H1 (cell line): Measurements from ENCODE around the gene ZBTB7B. TPM values are rescaled to one million over a fixed set of nuclear protein-coding genes. Genes with fewer than 3 reads are reported as not detected.

Source experiments
- CTCF ChIA-PET: fragments of 300-600 bp; sonication (Branson Sonifier 250); formaldehyde crosslinking; loops from one replicate; lab custom pipeline; 2021; ENCODE audit not compliant: partially characterized antibody; lab: Charles Lee
- POLR2A ChIA-PET: fragments of 300-600 bp; sonication (Branson Sonifier 250); formaldehyde crosslinking; loops from one replicate; lab custom pipeline; 2021; ENCODE audit warnings: inconsistent platforms; ENCODE audit not compliant: partially characterized antibody; lab: Charles Lee
- DNase-seq, 2 experiments: peaks; one replicate each; pipeline versions ENCODE4 v3.0.0 to v3.0.0-alpha.2; 2010 to 2022; ENCODE audit warnings: low spot score in 2 of 2, low read depth in 1 of 2, mixed read lengths in 1 of 2
- FAIRE-seq: peaks from 2 replicates; lab custom pipeline; 2011; peaks lifted over from hg19 to GRCh38; lab: Jason Lieb, UNC
- H2AFZ ChIP-seq: 2 replicates; pipeline ENCODE4 v1.8.1; 2012; ENCODE audit warnings: low read length, inconsistent platforms
- H2AK5ac ChIP-seq: 2 replicates; pipeline ENCODE4 v1.6.1; 2013; ENCODE audit warnings: low read depth, low read length
- H2BK120ac ChIP-seq: replicated peaks from 2 replicates; pipeline ENCODE3; 2013; ENCODE audit warnings: low read depth, low read length, inconsistent platforms
- H2BK12ac ChIP-seq: 2 replicates; pipeline ENCODE4 v1.6.1; 2013; ENCODE audit warnings: low read depth, low read length
- H2BK15ac ChIP-seq: 2 replicates; pipeline ENCODE4 v1.6.1; 2013; ENCODE audit warnings: low read length
- H2BK20ac ChIP-seq: 2 replicates; pipeline ENCODE4 v1.6.1; 2013; ENCODE audit warnings: low read length
- H2BK5ac ChIP-seq: 2 replicates; pipeline ENCODE4 v1.6.1; 2013; ENCODE audit warnings: low read depth, low read length
- H3K14ac ChIP-seq: 2 replicates; pipeline ENCODE4 v1.6.1; 2013; ENCODE audit warnings: inconsistent platforms; ENCODE audit not compliant: insufficient read length
- H3K18ac ChIP-seq: 2 replicates; pipeline ENCODE4 v1.6.1; 2013; ENCODE audit warnings: low read length; ENCODE audit errors: extremely low read depth
- H3K23ac ChIP-seq: 2 replicates; pipeline ENCODE4 v1.6.1; 2013; ENCODE audit warnings: inconsistent platforms; ENCODE audit not compliant: insufficient read length
- H3K23me2 ChIP-seq: 2 replicates; pipeline ENCODE4 v1.6.1; 2013; ENCODE audit warnings: low read depth, low read length
- H3K27ac ChIP-seq: 2 replicates; pipeline ENCODE4 v1.6.1; 2011; ENCODE audit warnings: low read depth, low read length, inconsistent platforms
- H3K27me3 ChIP-seq, 4 experiments: replicated peaks in 1 of 4; 1 replicate in 1 of 4; 2 replicates in 3 of 4; pipeline versions ENCODE4 v1.6.1 to v1.8.1; 2011 to 2013; ENCODE audit warnings: low read length in 3 of 4, mild to moderate bottlenecking in 3 of 4, inconsistent platforms in 2 of 4, mixed read lengths in 2 of 4, moderate library complexity in 1 of 4; ENCODE audit not compliant: control insufficient read depth in 3 of 4, insufficient read depth in 3 of 4; ENCODE audit errors: extremely low read depth in 1 of 4
- H3K36me3 ChIP-seq, 4 experiments: 2 replicates each; pipeline versions ENCODE4 v1.6.1 to v1.8.1; 2011 to 2013; ENCODE audit warnings: mild to moderate bottlenecking in 4 of 4, low read length in 3 of 4, moderate library complexity in 2 of 4, control low read depth in 1 of 4, inconsistent platforms in 1 of 4; ENCODE audit not compliant: insufficient read depth in 4 of 4, control insufficient read depth in 2 of 4
- H3K4ac ChIP-seq: replicated peaks from 2 replicates; pipeline ENCODE3; 2013; ENCODE audit warnings: low read length, low read depth, mixed read lengths, inconsistent platforms; ENCODE audit not compliant: insufficient read length
- H3K4me1 ChIP-seq, 4 experiments: replicated peaks in 1 of 4; 1 replicate in 1 of 4; 2 replicates in 3 of 4; pipeline versions ENCODE4 v1.6.1 to v1.8.1; 2011 to 2013; ENCODE audit warnings: low read length in 3 of 4, inconsistent platforms in 2 of 4, mixed read lengths in 1 of 4; ENCODE audit not compliant: insufficient read depth in 4 of 4, control insufficient read depth in 3 of 4
- H3K4me2 ChIP-seq, 2 experiments: 2 replicates each; pipeline versions ENCODE4 v1.6.1 to v1.8.1; 2011 to 2013; ENCODE audit warnings: low read depth in 2 of 2, low read length in 2 of 2, control low read depth in 1 of 2, inconsistent platforms in 1 of 2, mild to moderate bottlenecking in 1 of 2; ENCODE audit not compliant: insufficient read depth in 1 of 2
- H3K4me3 ChIP-seq, 4 experiments: fragments of 200-600, 300-600 bp in 1 of 4; sonication (generic), shearing (Covaris generic), sonication (Bioruptor Twin) in 1 of 4; 2 replicates each; pipeline versions ENCODE4 v1.5.1 to v1.8.1; 2011 to 2016; ENCODE audit warnings: low read length in 4 of 4, low read depth in 3 of 4, control low read depth in 2 of 4, inconsistent platforms in 2 of 4, mild to moderate bottlenecking in 2 of 4, mixed read lengths in 1 of 4, moderate library complexity in 1 of 4; ENCODE audit not compliant: insufficient read depth in 2 of 4; ENCODE audit errors: extremely low read depth in 1 of 4
- H3K56ac ChIP-seq: replicated peaks from 2 replicates; pipeline ENCODE3; 2013; ENCODE audit warnings: low read depth, mild to moderate bottlenecking, mixed read lengths, low read length, inconsistent platforms; ENCODE audit not compliant: insufficient read length
- H3K79me1 ChIP-seq: 2 replicates; pipeline ENCODE4 v1.6.1; 2013; ENCODE audit warnings: low read depth, low read length, control low read depth
- H3K79me2 ChIP-seq, 2 experiments: 2 replicates each; pipeline versions ENCODE4 v1.6.1 to v1.8.1; 2012 to 2013; ENCODE audit warnings: low read length in 2 of 2, mild to moderate bottlenecking in 2 of 2, inconsistent platforms in 1 of 2; ENCODE audit not compliant: insufficient read depth in 2 of 2, control insufficient read depth in 1 of 2
- H3K9ac ChIP-seq, 4 experiments: replicated peaks in 1 of 4; 1 replicate in 1 of 4; 2 replicates in 3 of 4; pipeline versions ENCODE4 v1.6.1 to v1.8.1; 2011 to 2013; ENCODE audit warnings: low read depth in 3 of 4, low read length in 3 of 4, control low read depth in 2 of 4, mild to moderate bottlenecking in 2 of 4, moderate library complexity in 2 of 4, inconsistent platforms in 1 of 4; ENCODE audit errors: extremely low read depth in 1 of 4
- H3K9me3 ChIP-seq, 2 experiments: 2 replicates each; pipeline versions ENCODE4 v1.6.1 to v1.8.1; 2012 to 2013; ENCODE audit warnings: mild to moderate bottlenecking in 2 of 2, moderate library complexity in 2 of 2, control low read depth in 1 of 2, inconsistent platforms in 1 of 2, low read depth in 1 of 2, low read length in 1 of 2, mixed read lengths in 1 of 2; ENCODE audit not compliant: insufficient read depth in 2 of 2
- H4K20me1 ChIP-seq, 2 experiments: replicated peaks in 1 of 2; 2 replicates each; pipeline versions ENCODE3 to v1.8.1; 2011 to 2013; ENCODE audit warnings: inconsistent platforms in 2 of 2, low read length in 2 of 2, mild to moderate bottlenecking in 1 of 2; ENCODE audit not compliant: insufficient read depth in 2 of 2, control insufficient read depth in 1 of 2
- H4K5ac ChIP-seq: 2 replicates; pipeline ENCODE4 v1.6.1; 2013; ENCODE audit warnings: low read length, low read depth, mixed read lengths, inconsistent platforms; ENCODE audit not compliant: insufficient read length
- H4K8ac ChIP-seq: 2 replicates; pipeline ENCODE4 v1.8.0; 2013; ENCODE audit warnings: mild to moderate bottlenecking, moderate library complexity, low read length, inconsistent platforms; ENCODE audit not compliant: insufficient read depth; ENCODE audit errors: extremely low read depth
- H4K91ac ChIP-seq: replicated peaks from 2 replicates; pipeline ENCODE3; 2013; ENCODE audit warnings: low read length, mixed read lengths, inconsistent platforms; ENCODE audit not compliant: insufficient read length
- SIRT6 ChIP-seq: IDR thresholded peaks from one replicate; pipeline ENCODE4 v1.7.1; 2012; ENCODE audit warnings: low read length, inconsistent platforms
- SIX5 ChIP-seq: IDR thresholded peaks from 2 replicates; pipeline ENCODE4 v1.6.1; 2011; ENCODE audit warnings: mild to moderate bottlenecking, low read depth, low read length
- WGBS, 2 experiments: shearing (Covaris generic) in 1 of 2; methylation state at CpG; one replicate each; pipeline versions ENCODE4 v1.1.6 to v1.1.7; 2013 to 2015; ENCODE audit warnings: low lambda C conversion rate in 2 of 2, mixed read lengths in 2 of 2, inconsistent platforms in 1 of 2, low coverage in 1 of 2, missing lambda C conversion rate in 1 of 2; ENCODE audit not compliant: insufficient replicate concordance in 2 of 2, insufficient coverage in 1 of 2, insufficient read length in 1 of 2; ENCODE audit errors: extremely low coverage in 1 of 2, missing lambda C conversion rate in 1 of 2; 5-methylcytosine and 5-hydroxymethylcytosine counted together
- polyA plus RNA-seq, 7 experiments: library from polyadenylated mRNA; depleted of rRNA in 3 of 7; stranded (reverse) in 5 of 7; unstranded in 2 of 7; fragments of >200 nt in 5 of 7; fragments of 200-250 nt in 2 of 7; gene quantifications; 1 replicate in 5 of 7; 2 replicates in 1 of 7; 4 replicates in 1 of 7; pipeline versions ENCODE4 v1.2.1 to v1.2.3, GENCODE V29; 2011 to 2013; ENCODE audit warnings: missing spikeins in 2 of 7, mixed read lengths in 2 of 7
- total RNA-seq: library from RNA; stranded (reverse); fragmentation: NEBNext Ultra II Directional; extraction: Animal tissue kit (Norgen Biotek cat#: 25700); gene quantifications from 2 replicates; pipeline ENCODE4 v1.2.1, GENCODE V29; 2021

Gene ZBTB7B
- total and polyA plus RNA-seq, 2 of the 8 experiments (the other 6 are each of a cell fraction or from before 2014, with no cell fraction given) = 24.5 to 36.9 TPM

DNA sequence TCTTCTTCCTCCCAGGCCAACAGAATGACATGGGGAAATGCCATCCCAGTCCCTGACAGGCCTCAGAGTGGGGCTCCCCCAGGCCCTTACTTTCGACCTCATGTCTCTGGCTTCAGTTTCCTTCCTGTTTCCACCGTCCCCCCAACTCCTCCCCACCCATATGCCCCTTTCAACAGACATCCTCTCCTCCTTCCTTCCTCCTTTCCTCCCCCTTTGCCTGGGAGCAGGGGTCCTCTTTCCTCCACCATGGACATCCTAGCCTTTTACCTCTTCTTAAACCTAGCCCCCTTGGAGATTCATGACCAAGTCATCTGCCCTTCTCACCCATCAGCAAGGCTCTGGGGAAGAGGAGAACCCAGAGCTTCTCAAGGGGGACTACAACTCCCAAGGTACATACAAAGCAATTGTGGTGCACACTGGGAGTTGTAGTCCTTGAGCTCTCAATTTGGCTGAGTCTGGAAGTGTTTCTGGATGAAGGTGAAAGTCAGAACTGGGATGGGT is 4.0 kb downstream of the ZBTB7B start:
- H3K14ac ChIP-seq = no peak overlapping the region
- ChIA-PET POLR2A (interaction anchor here (0.6 to 9.3 kb wide), 7 partner anchors 9 to 1039 kb away, joined by 3 to 128 read pairs (median 3); partner anchors contain the start of genes ADAM15 and CREB3L4), CTCF (interaction anchor here (0.5 to 18.6 kb wide), 10 partner anchors 9 to 130 kb away, joined by 3 to 354 read pairs (median 6); partner anchors contain the start of genes ADAM15, LENEP, PBXIP1 and ZBTB7B)
- H3K18ac ChIP-seq = no peak overlapping the region
- DNase-seq (no peak), FAIRE-seq (no peak)
- no peak overlapping the region for H4K91ac ChIP-seq
- no peak overlapping the region for H2BK12ac ChIP-seq
- H3K4me1 ChIP-seq = peaks cover 6 to 52% (median 30%) of the 10 kb centered on the region in 4 experiments
- no peak overlapping the region for H3K4me3 ChIP-seq
- no peak overlapping the region for H2AFZ ChIP-seq
- no peak overlapping the region for H2BK120ac ChIP-seq
- no peak overlapping the region for H2AK5ac ChIP-seq
- peaks cover 0 to 59% of the 10 kb centered on the region in 2 experiments; a peak in 3 of 4 replicates for H3K79me2 ChIP-seq
- WGBS, 2 experiments = 90% methylated on average over 2 of the region's 2 CpGs; no CpG with 5 or more reads in 1 of the 2 experiments
- peaks cover 0 to 2% (median 0%) of the 10 kb centered on the region in 4 experiments; a peak in 2 of 8 replicates for H3K36me3 ChIP-seq
- no peak overlapping the region for H3K56ac ChIP-seq
- H3K23ac ChIP-seq = no peak overlapping the region
- H3K9me3 ChIP-seq = no peaks in the 10 kb centered on the region
- no peak overlapping the region for H3K9ac ChIP-seq
- H3K4me2 ChIP-seq = no peak overlapping the region
- no peak overlapping the region for H2BK20ac ChIP-seq
- H2BK5ac ChIP-seq = no peak overlapping the region
- H3K27ac ChIP-seq = no peak overlapping the region
- H3K23me2 ChIP-seq = peaks cover 5% of the 10 kb centered on the region; the same call in 1 of the 2 replicates
- H2BK15ac ChIP-seq = peak overlapping the region; percentile 72; the same call in 1 of the 2 replicates
- no peaks in the 10 kb centered on the region for H3K27me3 ChIP-seq
- no peak overlapping the region for H4K5ac ChIP-seq
- peaks cover 0 to 17% of the 10 kb centered on the region in 2 experiments for H4K20me1 ChIP-seq
- peaks cover 17% of the 10 kb centered on the region for H3K79me1 ChIP-seq
- TF ChIP-seq SIX5 (peak; percentile 93), SIRT6 (no peak)
- H4K8ac ChIP-seq = no peak overlapping the region
- H3K4ac ChIP-seq = no peak overlapping the region
